Measurements from ENCODE around the gene DAO.

The DAO gene

GRCh38 chr12:108914121-108914531, 34.2 kb downstream of the DAO start:
- no peak overlapping the region for H3K4me3 ChIP-seq (ENCODE audit: low read depth, low read length)
- no peak for TF ChIP-seq CTCF (IDR thresholded peaks at IDR 0.05; ENCODE audit: insufficient read depth, low read length, missing control alignments)
- DNase-seq (ENCODE audit: low read depth, low spot score) = no peak
- CTCF ChIA-PET = no interaction called here
- POLR2A ChIA-PET = no interaction called here

GRCh38 chr12:108915632-108916133, 35.8 kb downstream of the DAO start:
- ChIA-PET CTCF (no interaction called here), POLR2A (no interaction called here)
- TF ChIP-seq CTCF (IDR thresholded peaks at IDR 0.05; ENCODE audit: insufficient read depth, low read length, missing control alignments) = no peak
- DNase-seq (ENCODE audit: low read depth, low spot score) = no peak
- H3K4me3 ChIP-seq (ENCODE audit: low read depth, low read length) = no peak overlapping the region

GRCh38 chr12:108916336-108916735, 36.4 kb downstream of the DAO start:
- ChIA-PET CTCF (no interaction called here), POLR2A (no interaction called here)
- no peak for TF ChIP-seq CTCF (IDR thresholded peaks at IDR 0.05; ENCODE audit: insufficient read depth, low read length, missing control alignments)
- no peak for DNase-seq (ENCODE audit: low read depth, low spot score)
- no peak overlapping the region for H3K4me3 ChIP-seq (ENCODE audit: low read depth, low read length)

GRCh38 chr12:108918206-108918605, 38.3 kb downstream of the DAO start:
- DNase-seq (ENCODE audit: low read depth, low spot score) = no peak
- ChIA-PET POLR2A (no interaction called here), CTCF (no interaction called here)

GRCh38 chr12:108918960-108919642, 39.2 kb downstream of the DAO start:
- no peak overlapping the region for H3K4me3 ChIP-seq (ENCODE audit: low read depth, low read length)
- no peak for DNase-seq (ENCODE audit: low read depth, low spot score)
- ChIA-PET CTCF (no interaction called here), POLR2A (no interaction called here)
- no peak for TF ChIP-seq CTCF (IDR thresholded peaks at IDR 0.05; ENCODE audit: insufficient read depth, low read length, missing control alignments)

More at GRCh38 chr12:108918206-108918605, 38.3 kb downstream of the DAO start:
- H3K4me3 ChIP-seq (ENCODE audit: low read depth, low read length) = no peak overlapping the region
- TF ChIP-seq CTCF (IDR thresholded peaks at IDR 0.05; ENCODE audit: insufficient read depth, low read length, missing control alignments) = no peak

GRCh38 chr12:108921946-108922345, 42.1 kb downstream of the DAO start:
- CTCF ChIA-PET = no interaction called here
- TF ChIP-seq CTCF (IDR thresholded peaks at IDR 0.05; ENCODE audit: insufficient read depth, low read length, missing control alignments) = no peak
- POLR2A ChIA-PET = no interaction called here
- H3K4me3 ChIP-seq (ENCODE audit: low read depth, low read length) = no peak overlapping the region
- no peak for DNase-seq (ENCODE audit: low read depth, low spot score)

Measured in AG04449 (cell line).